Measurements from ENCODE around the gene BTBD9.

DNA sequence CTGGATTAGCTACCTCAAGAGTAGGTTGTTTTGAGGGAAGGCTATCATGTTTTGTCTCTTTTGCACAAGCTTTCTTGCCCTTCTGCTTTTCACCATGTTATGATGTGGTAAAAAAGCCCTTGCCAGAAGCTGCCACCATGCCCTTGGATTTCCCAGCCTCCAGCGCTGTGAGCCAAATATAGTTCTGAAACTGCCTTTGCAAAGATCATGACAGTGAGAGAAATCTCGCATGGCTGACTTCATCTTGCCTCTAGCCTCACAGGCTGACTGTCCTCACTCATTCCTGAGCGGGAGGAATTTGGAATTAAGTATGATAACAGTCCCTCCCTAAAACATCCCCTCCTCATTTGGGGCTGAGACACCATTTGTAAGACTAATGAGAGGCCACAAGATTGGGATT lies 207.7 kb downstream of the BTBD9 start:
- TF ChIP-seq POLR2A (IDR thresholded peaks at IDR 0.05), result no peak
- no peak for TF ChIP-seq CTCF (IDR thresholded peaks at IDR 0.05 in 8 of 11, conservative IDR thresholded peaks at IDR 0.05 in 3 of 11)
